ENCODE results near the gene FXYD5. TPM values are rescaled to one million over a fixed set of nuclear protein-coding genes. Genes with fewer than 3 reads are reported as not detected.

The FXYD5 gene
- total RNA-seq, 1 experiment from 2014 or later: 33.6 TPM

GRCh38 chr19:35164418-35164817, 9.9 kb downstream of the FXYD5 start:
- no TSS peak for BruUV-seq (replicated peaks)
- Histone ChIP-seq H3K4me3 (ENCODE audit: low read depth in 2 of 2, low read length in 2 of 2) (no peak overlapping the region), H3K27me3 (ENCODE audit: control insufficient read depth, insufficient read depth, low read length) (no peaks in the 10 kb centered on the region), H3K27ac (ENCODE audit: low read length) (no peak overlapping the region), H3K9me3 (ENCODE audit: control insufficient read depth, insufficient read depth, low read depth, low read length) (peaks cover 33% of the 10 kb centered on the region; the same call in 1 of the 2 replicates), H3K4me1 (ENCODE audit: control insufficient read depth, insufficient read depth, low read length) (no peaks in the 10 kb centered on the region), H3K36me3 (ENCODE audit: control insufficient read depth, insufficient read depth, low read length) (no peaks in the 10 kb centered on the region)
- ChIA-PET CTCF (interaction anchor here (0.6 kb wide), 1 partner anchor 21 kb away, joined by 7 read pairs; the partner anchor contains the start of gene FXYD7), POLR2A (no interaction called here)
- ATAC-seq (no peak), DNase-seq (ENCODE audit: low read depth, low spot score) (no peak)
- TF ChIP-seq REST (IDR thresholded peaks at IDR 0.05; ENCODE audit: insufficient read depth in 1 of 2, low read depth in 2 of 2, low read length in 1 of 2) (no peak), SIN3A (IDR thresholded peaks at IDR 0.05; ENCODE audit: borderline replicate concordance, insufficient read depth, low read depth, low read length) (no peak), POLR2AphosphoS5 (IDR thresholded peaks at IDR 0.05; ENCODE audit: low read depth, low read length) (no peak), CTCF (IDR thresholded peaks at IDR 0.05) (no peak)
- intact Hi-C loops (cut with micrococcal nuclease; ENCODE audit: unreplicated experiment) (no loop called here), in situ Hi-C loops (cut with HindIII; ENCODE audit: low pct_unique_long_range_greater_than_20kb, low sequenced_read_pairs) (no loop called here)

- Histone ChIP-seq H3K27me3 (ENCODE audit: control insufficient read depth, insufficient read depth, low read length) (no peaks in the 10 kb centered on the region), H3K36me3 (ENCODE audit: control insufficient read depth, insufficient read depth, low read length) (no peaks in the 10 kb centered on the region), H3K4me1 (ENCODE audit: control insufficient read depth, insufficient read depth, low read length) (no peaks in the 10 kb centered on the region), H3K4me3 (ENCODE audit: low read depth in 2 of 2, low read length in 2 of 2) (no peak overlapping the region), H3K9me3 (ENCODE audit: control insufficient read depth, insufficient read depth, low read depth, low read length) (peaks cover 33% of the 10 kb centered on the region; the same call in 1 of the 2 replicates), H3K27ac (ENCODE audit: low read length) (no peak overlapping the region)
- CTCF ChIA-PET: no interaction called here
- DNase-seq (ENCODE audit: low read depth, low spot score) (no peak), ATAC-seq (no peak)
- TF ChIP-seq SIN3A (IDR thresholded peaks at IDR 0.05; ENCODE audit: borderline replicate concordance, insufficient read depth, low read depth, low read length): no peak
- no peak for TF ChIP-seq REST (IDR thresholded peaks at IDR 0.05; ENCODE audit: insufficient read depth in 1 of 2, low read depth in 2 of 2, low read length in 1 of 2)
- no peak for TF ChIP-seq CTCF (IDR thresholded peaks at IDR 0.05)
- no peak for TF ChIP-seq TCF7L2 (IDR thresholded peaks at IDR 0.05; ENCODE audit: low read depth, low read length)
- no peak for TF ChIP-seq POLR2AphosphoS5 (IDR thresholded peaks at IDR 0.05; ENCODE audit: low read depth, low read length)
- POLR2A ChIA-PET: no interaction called here
- intact Hi-C loops (cut with micrococcal nuclease; ENCODE audit: unreplicated experiment): no loop called here
- no TSS peak for BruUV-seq (replicated peaks)
- in situ Hi-C loops (cut with HindIII; ENCODE audit: low pct_unique_long_range_greater_than_20kb, low sequenced_read_pairs): no loop called here
Measured at GRCh38 chr19:35165200-35166058, 10.9 kb downstream of the FXYD5 start.
